K562 (cell line): ENCODE data around the gene NINJ1. TPM values are rescaled to one million over a fixed set of nuclear protein-coding genes. Genes with fewer than 3 reads are reported as not detected.

Source experiments
- BHLHE40 ChIP-seq: IDR thresholded peaks from 2 replicates; pipeline ENCODE4 v1.6.1; 2011; ENCODE audit warnings: low read length, improper control_type of control experiment
- CBFA2T3 ChIP-seq: fragments of 450-650 bp; IDR thresholded peaks from 2 replicates; pipeline ENCODE4 v1.6.1; 2017
- CBFB ChIP-seq: sonication (generic); formaldehyde crosslinking; IDR thresholded peaks from 2 replicates; pipeline ENCODE4 v1.4.0; 2020; ENCODE audit warnings: mild to moderate bottlenecking, missing genetic modification reagents
- GTF2A2 ChIP-seq: IDR thresholded peaks from 2 replicates; pipeline ENCODE4 v1.6.1; 2016; ENCODE audit warnings: mild to moderate bottlenecking, missing genetic modification characterization, missing compliant biosample characterization
- HDAC1 ChIP-seq, 2 experiments: fragments of 450-650 bp; IDR thresholded peaks; 2 replicates each; pipeline ENCODE4 v1.6.1; 2016 to 2017; ENCODE audit warnings: inconsistent platforms in 1 of 2, mild to moderate bottlenecking in 1 of 2, moderate library complexity in 1 of 2
- NFE2L1 ChIP-seq: fragments of 450-650 bp; IDR thresholded peaks from 2 replicates; pipeline ENCODE4 v1.6.1; 2016; ENCODE audit warnings: missing genetic modification characterization, low read depth, mild to moderate bottlenecking, missing compliant biosample characterization, moderate library complexity, borderline replicate concordance
- NRF1 ChIP-seq, 2 experiments: fragments of 450-650 bp; IDR thresholded peaks in 1 of 2; conservative IDR thresholded peaks in 1 of 2; 2 replicates each; pipeline ENCODE4 v1.6.1; 2014; ENCODE audit warnings: mild to moderate bottlenecking in 2 of 2
- SMARCC2 ChIP-seq: fragments of 450-650 bp; IDR thresholded peaks from 2 replicates; pipeline ENCODE4 v1.6.1; 2017; ENCODE audit warnings: antibody characterized with exemption, moderate library complexity, mild to moderate bottlenecking, low read depth
- TCF7L2 ChIP-seq: fragments of 150-350 bp; IDR thresholded peaks from 2 replicates; pipeline ENCODE4 v1.6.1; 2016; ENCODE audit warnings: low read depth, mild to moderate bottlenecking, low read length, moderate library complexity
- TRIM25 ChIP-seq: fragments of 450-650 bp; IDR thresholded peaks from 2 replicates; pipeline ENCODE4 v1.7.0; 2016; ENCODE audit warnings: borderline replicate concordance
- ZFP30 ChIP-seq: fragments of 250-450 bp; sonication (Bioruptor Pico); IDR thresholded peaks from 2 replicates; pipeline ENCODE4 v1.8.0; 2022; ENCODE audit warnings: moderate library complexity, mild to moderate bottlenecking, inconsistent platforms, borderline replicate concordance
- ZNF75A ChIP-seq: fragments of 450-650 bp; formaldehyde crosslinking; IDR thresholded peaks from 2 replicates; pipeline ENCODE4 v1.4.0; 2020; ENCODE audit warnings: mild to moderate bottlenecking
- polyA plus RNA-seq, 8 experiments: library from polyadenylated mRNA; depleted of rRNA in 4 of 8; stranded (reverse) in 5 of 8; unstranded in 3 of 8; fragments of >200 nt; fragmentation: Nextera tagmentation in 2 of 8; fragmentation: Illumina TruSeq in 1 of 8; extraction: Ambion mirVana in 2 of 8; extraction: Trizol in 1 of 8; gene quantifications; 2 replicates each; pipeline versions ENCODE4 v1.2.1 to v1.2.3, GENCODE V29; 2011 to 2014; ENCODE audit warnings: inconsistent platforms in 1 of 8, missing spikeins in 1 of 8
- total RNA-seq, 7 experiments: library from RNA; depleted of rRNA in 6 of 7; stranded (reverse); fragments of >200 nt in 6 of 7; fragmentation: Illumina TruSeq in 2 of 7; extraction: Trizol in 2 of 7; gene quantifications; 2 replicates each; pipeline versions ENCODE4 v1.2.1 to v1.2.3, GENCODE V29; 2011 to 2021; ENCODE audit warnings: low replicate concordance in 1 of 7
- TF ChIP-seq, protein P1 (sequence below): fragments of 200-600 bp; sonication (generic); IDR thresholded peaks from one replicate; pipeline ENCODE4 v1.6.1; 2012; ENCODE audit warnings: mild to moderate bottlenecking, low read depth, low read length, inconsistent platforms
- TF ChIP-seq, protein P2 (sequence below): fragments of 250-450 bp; sonication (Bioruptor Pico); IDR thresholded peaks from 2 replicates; pipeline ENCODE4 v1.8.0; 2022; ENCODE audit warnings: inconsistent platforms, mild to moderate bottlenecking, moderate library complexity, borderline replicate concordance

The NINJ1 gene
- total and polyA plus RNA-seq, 9 of the 15 experiments (the other 6 are each of a cell fraction or from before 2014, with no cell fraction given): 0.13 to 8.4 (median 4.9) TPM

GRCh38 chr9:93093127-93093876 lies 40.7 kb downstream of the NINJ1 start (continued):
- TF ChIP-seq, protein P1, sequence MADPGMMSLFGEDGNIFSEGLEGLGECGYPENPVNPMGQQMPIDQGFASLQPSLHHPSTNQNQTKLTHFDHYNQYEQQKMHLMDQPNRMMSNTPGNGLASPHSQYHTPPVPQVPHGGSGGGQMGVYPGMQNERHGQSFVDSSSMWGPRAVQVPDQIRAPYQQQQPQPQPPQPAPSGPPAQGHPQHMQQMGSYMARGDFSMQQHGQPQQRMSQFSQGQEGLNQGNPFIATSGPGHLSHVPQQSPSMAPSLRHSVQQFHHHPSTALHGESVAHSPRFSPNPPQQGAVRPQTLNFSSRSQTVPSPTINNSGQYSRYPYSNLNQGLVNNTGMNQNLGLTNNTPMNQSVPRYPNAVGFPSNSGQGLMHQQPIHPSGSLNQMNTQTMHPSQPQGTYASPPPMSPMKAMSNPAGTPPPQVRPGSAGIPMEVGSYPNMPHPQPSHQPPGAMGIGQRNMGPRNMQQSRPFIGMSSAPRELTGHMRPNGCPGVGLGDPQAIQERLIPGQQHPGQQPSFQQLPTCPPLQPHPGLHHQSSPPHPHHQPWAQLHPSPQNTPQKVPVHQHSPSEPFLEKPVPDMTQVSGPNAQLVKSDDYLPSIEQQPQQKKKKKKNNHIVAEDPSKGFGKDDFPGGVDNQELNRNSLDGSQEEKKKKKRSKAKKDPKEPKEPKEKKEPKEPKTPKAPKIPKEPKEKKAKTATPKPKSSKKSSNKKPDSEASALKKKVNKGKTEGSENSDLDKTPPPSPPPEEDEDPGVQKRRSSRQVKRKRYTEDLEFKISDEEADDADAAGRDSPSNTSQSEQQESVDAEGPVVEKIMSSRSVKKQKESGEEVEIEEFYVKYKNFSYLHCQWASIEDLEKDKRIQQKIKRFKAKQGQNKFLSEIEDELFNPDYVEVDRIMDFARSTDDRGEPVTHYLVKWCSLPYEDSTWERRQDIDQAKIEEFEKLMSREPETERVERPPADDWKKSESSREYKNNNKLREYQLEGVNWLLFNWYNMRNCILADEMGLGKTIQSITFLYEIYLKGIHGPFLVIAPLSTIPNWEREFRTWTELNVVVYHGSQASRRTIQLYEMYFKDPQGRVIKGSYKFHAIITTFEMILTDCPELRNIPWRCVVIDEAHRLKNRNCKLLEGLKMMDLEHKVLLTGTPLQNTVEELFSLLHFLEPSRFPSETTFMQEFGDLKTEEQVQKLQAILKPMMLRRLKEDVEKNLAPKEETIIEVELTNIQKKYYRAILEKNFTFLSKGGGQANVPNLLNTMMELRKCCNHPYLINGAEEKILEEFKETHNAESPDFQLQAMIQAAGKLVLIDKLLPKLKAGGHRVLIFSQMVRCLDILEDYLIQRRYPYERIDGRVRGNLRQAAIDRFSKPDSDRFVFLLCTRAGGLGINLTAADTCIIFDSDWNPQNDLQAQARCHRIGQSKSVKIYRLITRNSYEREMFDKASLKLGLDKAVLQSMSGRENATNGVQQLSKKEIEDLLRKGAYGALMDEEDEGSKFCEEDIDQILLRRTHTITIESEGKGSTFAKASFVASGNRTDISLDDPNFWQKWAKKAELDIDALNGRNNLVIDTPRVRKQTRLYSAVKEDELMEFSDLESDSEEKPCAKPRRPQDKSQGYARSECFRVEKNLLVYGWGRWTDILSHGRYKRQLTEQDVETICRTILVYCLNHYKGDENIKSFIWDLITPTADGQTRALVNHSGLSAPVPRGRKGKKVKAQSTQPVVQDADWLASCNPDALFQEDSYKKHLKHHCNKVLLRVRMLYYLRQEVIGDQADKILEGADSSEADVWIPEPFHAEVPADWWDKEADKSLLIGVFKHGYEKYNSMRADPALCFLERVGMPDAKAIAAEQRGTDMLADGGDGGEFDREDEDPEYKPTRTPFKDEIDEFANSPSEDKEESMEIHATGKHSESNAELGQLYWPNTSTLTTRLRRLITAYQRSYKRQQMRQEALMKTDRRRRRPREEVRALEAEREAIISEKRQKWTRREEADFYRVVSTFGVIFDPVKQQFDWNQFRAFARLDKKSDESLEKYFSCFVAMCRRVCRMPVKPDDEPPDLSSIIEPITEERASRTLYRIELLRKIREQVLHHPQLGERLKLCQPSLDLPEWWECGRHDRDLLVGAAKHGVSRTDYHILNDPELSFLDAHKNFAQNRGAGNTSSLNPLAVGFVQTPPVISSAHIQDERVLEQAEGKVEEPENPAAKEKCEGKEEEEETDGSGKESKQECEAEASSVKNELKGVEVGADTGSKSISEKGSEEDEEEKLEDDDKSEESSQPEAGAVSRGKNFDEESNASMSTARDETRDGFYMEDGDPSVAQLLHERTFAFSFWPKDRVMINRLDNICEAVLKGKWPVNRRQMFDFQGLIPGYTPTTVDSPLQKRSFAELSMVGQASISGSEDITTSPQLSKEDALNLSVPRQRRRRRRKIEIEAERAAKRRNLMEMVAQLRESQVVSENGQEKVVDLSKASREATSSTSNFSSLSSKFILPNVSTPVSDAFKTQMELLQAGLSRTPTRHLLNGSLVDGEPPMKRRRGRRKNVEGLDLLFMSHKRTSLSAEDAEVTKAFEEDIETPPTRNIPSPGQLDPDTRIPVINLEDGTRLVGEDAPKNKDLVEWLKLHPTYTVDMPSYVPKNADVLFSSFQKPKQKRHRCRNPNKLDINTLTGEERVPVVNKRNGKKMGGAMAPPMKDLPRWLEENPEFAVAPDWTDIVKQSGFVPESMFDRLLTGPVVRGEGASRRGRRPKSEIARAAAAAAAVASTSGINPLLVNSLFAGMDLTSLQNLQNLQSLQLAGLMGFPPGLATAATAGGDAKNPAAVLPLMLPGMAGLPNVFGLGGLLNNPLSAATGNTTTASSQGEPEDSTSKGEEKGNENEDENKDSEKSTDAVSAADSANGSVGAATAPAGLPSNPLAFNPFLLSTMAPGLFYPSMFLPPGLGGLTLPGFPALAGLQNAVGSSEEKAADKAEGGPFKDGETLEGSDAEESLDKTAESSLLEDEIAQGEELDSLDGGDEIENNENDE: no peak
- TF ChIP-seq CBFA2T3 (peak; percentile 75), BHLHE40 (no peak), SMARCC2 (no peak), ZNF75A (no peak), TCF7L2 (no peak), NRF1 (conservative IDR thresholded peaks at IDR 0.05 in 1 of 2, IDR thresholded peaks at IDR 0.05 in 1 of 2) (no peak), TRIM25 (no peak), HDAC1 (IDR thresholded peaks at IDR 0.05) (peak in 1 of 2 experiments; percentile 62; a peak in 2 of 4 replicates), ZFP30 (CRISPR knock-in tag) (no peak), CBFB (CRISPR knock-in tag) (no peak), GTF2A2 (no peak), NFE2L1 (tag) (no peak)
- TF ChIP-seq, protein P2, sequence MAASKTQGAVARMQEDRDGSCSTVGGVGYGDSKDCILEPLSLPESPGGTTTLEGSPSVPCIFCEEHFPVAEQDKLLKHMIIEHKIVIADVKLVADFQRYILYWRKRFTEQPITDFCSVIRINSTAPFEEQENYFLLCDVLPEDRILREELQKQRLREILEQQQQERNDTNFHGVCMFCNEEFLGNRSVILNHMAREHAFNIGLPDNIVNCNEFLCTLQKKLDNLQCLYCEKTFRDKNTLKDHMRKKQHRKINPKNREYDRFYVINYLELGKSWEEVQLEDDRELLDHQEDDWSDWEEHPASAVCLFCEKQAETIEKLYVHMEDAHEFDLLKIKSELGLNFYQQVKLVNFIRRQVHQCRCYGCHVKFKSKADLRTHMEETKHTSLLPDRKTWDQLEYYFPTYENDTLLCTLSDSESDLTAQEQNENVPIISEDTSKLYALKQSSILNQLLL (CRISPR knock-in tag): no peak
